Forelimb muscle (tissue), 1 donor: Measurements from ENCODE around the gene C20orf144. TPM values are rescaled to one million over a fixed set of nuclear protein-coding genes. Genes with fewer than 3 reads are reported as not detected.
"Not testable (repeated sequence)": the region's sequence is repeated elsewhere in the genome, so short reads cannot be mapped to it uniquely, and the experiment has no call there.

Source experiments
- DNase-seq: peaks from one replicate; pipeline ENCODE4 v3.0.0-alpha.2; 2013; ENCODE audit warnings: low read depth
- polyA plus RNA-seq: library from polyadenylated mRNA; unstranded; fragments of 120-200 nt; gene quantifications from one replicate; pipeline ENCODE4 v1.2.1, GENCODE V29; 2013; ENCODE audit not compliant: insufficient read length

The C20orf144 gene
- polyA plus RNA-seq, 1 donor: 0.19 TPM

- DNase-seq: no peak
Observed at GRCh38 chr20:33693741-33694638, 31.9 kb downstream of the C20orf144 start.

GRCh38 chr20:33694639-33695012, 32.5 kb downstream of the C20orf144 start:
- DNase-seq: no peak

GRCh38 chr20:33696448-33696847, 34.3 kb downstream of the C20orf144 start:
- no peak for DNase-seq

- peak; percentile 48 for DNase-seq
Observed at GRCh38 chr20:33697129-33697528, 35.0 kb downstream of the C20orf144 start.

- DNase-seq: not testable (repeated sequence)
Observed at GRCh38 chr20:33698966-33699365, 36.8 kb downstream of the C20orf144 start.

DNA sequence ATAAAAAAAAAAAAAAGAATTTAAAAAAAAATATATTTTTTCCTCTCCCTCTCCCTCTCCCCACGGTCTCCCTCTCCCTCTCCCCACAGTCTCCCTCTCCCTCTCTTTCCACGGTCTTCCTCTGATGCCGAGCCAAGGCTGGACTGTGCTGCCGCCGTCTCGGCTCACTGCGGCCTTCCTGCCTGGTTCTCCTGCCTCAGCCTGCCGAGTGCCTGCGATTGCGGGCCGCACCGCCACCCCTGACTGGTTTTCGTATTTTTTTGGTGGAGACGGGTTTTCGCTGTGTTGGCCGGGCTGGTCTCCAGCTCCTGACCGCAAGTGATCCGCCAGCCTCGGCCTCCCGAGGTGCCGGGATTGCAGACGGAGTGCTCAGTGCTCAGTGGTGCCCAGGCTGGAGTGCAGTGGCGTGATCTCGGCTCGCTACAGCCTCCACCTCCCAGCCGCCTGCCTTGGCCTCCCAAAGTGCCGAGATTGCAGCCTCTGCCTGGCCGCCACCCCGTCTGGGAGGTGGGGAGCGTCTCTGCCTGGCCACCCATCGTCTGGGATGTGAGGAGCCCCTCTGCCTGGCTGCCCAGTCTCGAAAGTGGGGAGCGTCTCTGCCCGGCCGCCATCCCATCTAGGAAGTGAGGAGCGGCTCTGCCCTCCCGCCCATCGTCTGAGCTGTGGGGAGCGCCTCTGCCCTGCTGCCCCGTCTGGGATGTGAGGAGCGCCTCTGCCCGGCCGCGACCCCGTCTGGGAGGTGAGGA, 38.7 kb downstream of the C20orf144 start:
- DNase-seq: not testable (repeated sequence)

DNA sequence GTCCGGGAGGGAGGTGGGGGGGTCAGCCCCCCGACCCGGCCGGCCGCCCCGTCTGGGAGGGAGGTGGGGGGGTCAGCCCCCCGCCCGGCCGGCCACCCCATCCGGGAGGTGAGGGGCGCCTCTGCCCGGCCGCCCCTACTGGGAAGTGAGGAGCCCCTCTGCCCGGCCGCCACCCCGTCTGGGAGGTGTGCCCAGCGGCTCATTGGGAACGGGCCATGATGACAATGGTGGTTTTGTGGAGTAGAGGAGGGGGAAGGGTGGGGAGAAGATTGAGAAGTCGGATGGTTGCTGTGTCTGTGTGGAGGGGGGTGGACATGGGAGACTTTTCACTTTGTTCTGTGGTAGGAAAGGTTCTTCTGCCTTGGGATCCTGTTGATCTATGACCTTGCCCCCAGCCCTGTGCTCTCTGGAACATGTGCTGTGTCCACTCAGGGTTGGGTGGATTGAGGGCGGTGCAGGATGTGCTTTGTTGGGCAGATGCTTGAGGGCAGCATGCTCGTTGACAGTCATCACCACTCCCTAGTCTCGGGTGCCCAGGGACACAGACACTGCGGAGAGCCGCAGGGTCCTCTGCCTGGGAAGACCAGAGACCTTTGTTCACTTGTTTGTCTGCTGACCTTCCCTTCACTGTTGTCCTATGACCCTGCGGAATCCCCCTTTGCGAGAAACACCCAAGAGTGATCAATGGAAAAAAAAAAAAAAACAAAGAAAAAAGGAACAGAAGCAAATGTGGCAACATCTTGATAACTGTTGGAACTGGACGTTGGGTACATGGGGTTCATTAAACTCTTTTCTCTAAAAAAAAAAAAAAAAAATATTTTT, 39.7 kb downstream of the C20orf144 start:
- no peak for DNase-seq

DNA sequence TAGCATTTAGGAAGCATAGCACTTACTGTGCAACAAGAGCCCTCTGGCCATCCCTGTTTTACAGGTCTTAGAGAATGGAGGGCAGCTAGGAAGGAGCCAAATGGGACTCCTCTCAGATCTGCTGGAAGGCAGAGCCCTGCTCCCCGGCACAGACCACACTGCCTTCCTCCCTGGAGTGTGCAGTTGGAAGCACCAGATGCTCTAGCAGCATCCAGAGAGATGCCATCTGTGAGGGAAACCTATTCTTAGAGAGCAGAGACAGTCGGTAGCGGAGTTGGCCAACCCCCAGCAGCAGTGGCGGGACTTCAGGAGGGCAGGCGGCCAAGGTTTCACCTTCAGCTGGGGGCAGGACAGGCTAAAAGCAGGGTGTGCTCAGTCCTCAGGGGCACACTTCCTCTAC, 40.7 kb downstream of the C20orf144 start:
- DNase-seq: no peak

GRCh38 chr20:33703498-33704137, 41.5 kb downstream of the C20orf144 start:
- DNase-seq: no peak

GRCh38 chr20:33704197-33704924, 42.2 kb downstream of the C20orf144 start:
- DNase-seq: no peak

DNA sequence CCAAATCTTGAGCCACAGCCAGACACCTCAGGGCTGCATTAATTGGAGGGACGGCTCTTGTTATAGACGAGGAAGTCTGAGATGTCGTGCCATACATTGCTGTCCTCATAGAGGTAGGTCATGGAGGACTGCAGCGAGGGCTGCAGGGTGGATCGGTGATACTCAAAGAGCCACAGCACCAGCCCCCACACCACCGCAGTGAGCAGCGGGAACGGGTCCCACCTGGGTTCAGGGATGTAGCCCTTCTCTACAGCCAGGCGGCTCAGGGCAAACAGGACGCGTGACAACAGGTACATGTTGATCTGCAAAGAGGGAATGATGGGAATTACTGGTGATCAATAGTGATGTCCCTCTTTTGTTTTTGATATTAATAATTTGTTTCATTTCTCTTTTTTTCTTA, 45.5 kb downstream of the C20orf144 start:
- DNase-seq: no peak

- DNase-seq: no peak
Observed at GRCh38 chr20:33709398-33709797, 47.3 kb downstream of the C20orf144 start.

- DNase-seq: no peak
Observed at GRCh38 chr20:33709905-33710541, 47.9 kb downstream of the C20orf144 start.

DNA sequence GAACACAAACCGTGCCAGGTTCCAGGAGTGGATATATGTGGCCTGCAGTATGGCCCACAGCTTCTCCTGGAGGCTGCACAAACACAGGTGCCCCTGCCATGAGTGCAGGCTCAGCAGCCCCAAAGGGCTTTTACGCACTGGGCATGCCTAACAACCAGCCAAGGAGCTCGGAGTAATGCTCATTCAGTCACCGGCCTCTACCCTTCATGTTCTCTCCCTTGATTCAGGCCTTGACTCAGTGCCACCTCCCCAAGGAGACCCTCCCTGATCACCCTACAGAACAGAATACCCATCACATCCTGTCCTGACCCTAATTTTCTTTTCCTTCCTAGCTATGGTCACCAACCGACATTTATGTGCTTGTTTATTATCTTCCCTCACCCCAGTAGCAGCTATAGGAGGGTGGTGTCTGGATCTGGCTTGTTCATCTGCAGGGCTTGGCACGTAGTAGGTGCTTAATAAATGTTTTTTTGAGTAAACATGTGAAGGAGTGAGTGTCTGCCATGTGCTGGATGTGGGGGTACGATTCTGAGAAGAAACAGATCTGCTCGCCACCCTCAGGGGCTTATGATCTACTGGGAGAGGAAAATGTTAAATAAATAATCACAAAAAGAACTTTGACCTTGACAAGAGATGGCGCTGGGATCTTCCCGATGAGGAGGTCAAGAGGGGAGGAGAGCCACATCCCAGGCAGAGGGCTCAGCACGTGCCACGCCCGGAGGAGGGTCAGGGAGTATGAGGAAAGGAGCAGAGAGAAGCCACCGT, 48.7 kb downstream of the C20orf144 start:
- no peak for DNase-seq

DNA sequence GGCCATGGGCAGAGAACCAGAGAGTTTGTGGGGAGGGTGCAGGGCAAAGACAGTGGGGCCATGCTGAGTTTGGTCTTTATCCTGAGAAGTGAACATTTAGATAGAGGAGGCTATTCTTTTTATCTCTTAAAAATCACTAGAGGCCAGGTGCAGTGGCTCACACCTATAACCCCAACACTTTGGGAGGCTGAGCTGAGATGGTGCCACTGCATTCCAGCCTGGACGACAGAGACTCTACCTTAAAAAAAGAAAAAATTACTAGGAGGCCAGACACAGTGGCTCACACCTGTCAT, 49.3 kb downstream of the C20orf144 start:
- DNase-seq: no peak

Other genes starting within 250 kb of the C20orf144 start
- 37.6 TPM for gene SNTA1, start 218.6 kb upstream of the C20orf144 start, polyA plus RNA-seq
- 17.5 TPM for gene CBFA2T2, start 172.2 kb upstream of the C20orf144 start, polyA plus RNA-seq
- 0.33 TPM for gene ACTL10, start 4.6 kb downstream of the C20orf144 start, polyA plus RNA-seq
- 29.9 TPM for gene NECAB3, start 12.1 kb downstream of the C20orf144 start, polyA plus RNA-seq
- 9.6 TPM for gene E2F1, start 24.1 kb downstream of the C20orf144 start, polyA plus RNA-seq
- 9.1 TPM for gene PXMP4, start 58.0 kb downstream of the C20orf144 start, polyA plus RNA-seq
- 2.8 TPM for gene ZNF341, start 69.7 kb downstream of the C20orf144 start, polyA plus RNA-seq
- 66.9 TPM for gene CHMP4B, start 149.0 kb downstream of the C20orf144 start, polyA plus RNA-seq